HepG2 (cell line): ENCODE results near the gene ARHGAP33. TPM values are rescaled to one million over a fixed set of nuclear protein-coding genes. Genes with fewer than 3 reads are reported as not detected.

Experiments
- CCAR2 ChIP-seq: fragments of 200-400 bp; formaldehyde crosslinking; optimal IDR thresholded peaks from 2 replicates; pipeline ENCODE3; 2018; ENCODE audit warnings: low read depth, mild to moderate bottlenecking, low read length, moderate library complexity
- KDM5A ChIP-seq: fragments of 200-600 bp; sonication (generic); IDR thresholded peaks from 2 replicates; pipeline ENCODE4 v1.7.0; 2018; ENCODE audit warnings: antibody characterized with exemption, mild to moderate bottlenecking, low read length, borderline replicate concordance
- RBAK ChIP-seq: sonication (generic); formaldehyde crosslinking; IDR thresholded peaks from 2 replicates; pipeline ENCODE4 v1.5.1; 2020; ENCODE audit warnings: mild to moderate bottlenecking, missing genetic modification reagents
- SP1 ChIP-seq, 2 experiments: fragments of 450-650 bp in 1 of 2; sonication (generic) in 1 of 2; formaldehyde crosslinking in 1 of 2; IDR thresholded peaks; 2 replicates each; pipeline versions ENCODE4 v1.4.0 to v1.6.1; 2016 to 2020; ENCODE audit warnings: missing genetic modification reagents in 1 of 2
- ZFP36L2 ChIP-seq: sonication (generic); formaldehyde crosslinking; IDR thresholded peaks from 2 replicates; pipeline ENCODE4 v1.4.0; 2020; ENCODE audit warnings: missing genetic modification reagents
- ZNF143 ChIP-seq: sonication (generic); formaldehyde crosslinking; IDR thresholded peaks from 2 replicates; pipeline ENCODE4 v1.4.0; 2020; ENCODE audit warnings: missing genetic modification reagents
- ZNF670 ChIP-seq: sonication (generic); formaldehyde crosslinking; IDR thresholded peaks from 2 replicates; pipeline ENCODE4 v1.8.0; 2022; ENCODE audit warnings: mild to moderate bottlenecking, missing genetic modification reagents, borderline replicate concordance
- ZNF672 ChIP-seq: sonication (generic); formaldehyde crosslinking; IDR thresholded peaks from 2 replicates; pipeline ENCODE4 v1.8.1; 2022; ENCODE audit warnings: missing genetic modification reagents
- ZNF75D ChIP-seq: sonication (generic); formaldehyde crosslinking; IDR thresholded peaks from 2 replicates; pipeline ENCODE4 v1.8.1; 2023; ENCODE audit warnings: missing genetic modification reagents, mild to moderate bottlenecking, borderline replicate concordance
- polyA plus RNA-seq, 8 experiments: library from polyadenylated mRNA; depleted of rRNA in 3 of 8; stranded (reverse) in 7 of 8; unstranded in 1 of 8; fragments of >200 nt; fragmentation: Illumina TruSeq in 4 of 8; extraction: Trizol in 4 of 8; gene quantifications; 2 replicates each; pipeline versions ENCODE4 v1.2.1 to v1.2.3, GENCODE V29; 2011 to 2016; ENCODE audit warnings: low read depth in 4 of 8, missing spikeins in 1 of 8, mixed read lengths in 1 of 8; ENCODE audit not compliant: insufficient read depth in 1 of 8
- total RNA-seq, 5 experiments: library from RNA; depleted of rRNA; stranded (reverse); fragments of >200 nt; fragmentation: Illumina TruSeq; extraction: Trizol; gene quantifications; 2 replicates each; pipeline ENCODE4 v1.2.3, GENCODE V29; 2016; ENCODE audit warnings: low read depth in 1 of 5
- TF ChIP-seq, protein P1 (sequence below): sonication (generic); formaldehyde crosslinking; IDR thresholded peaks from 2 replicates; pipeline ENCODE4 v1.8.0; 2022; ENCODE audit warnings: mild to moderate bottlenecking, missing genetic modification reagents, moderate library complexity
- TF ChIP-seq, protein P2 (sequence below): sonication (generic); formaldehyde crosslinking; IDR thresholded peaks from 2 replicates; pipeline ENCODE4 v1.4.0; 2020; ENCODE audit warnings: mild to moderate bottlenecking, missing genetic modification reagents
- TF ChIP-seq, protein P3 (sequence below): sonication (generic); formaldehyde crosslinking; IDR thresholded peaks from one replicate; pipeline ENCODE4 v1.5.1; 2020; ENCODE audit warnings: mild to moderate bottlenecking, missing genetic modification reagents; ENCODE audit errors: not compliant biosample characterization
- TF ChIP-seq, protein P4 (sequence below): sonication (generic); formaldehyde crosslinking; IDR thresholded peaks from 2 replicates; pipeline ENCODE4 v1.4.0; 2020; ENCODE audit warnings: missing genetic modification reagents
- TF ChIP-seq, protein P5 (sequence below): sonication (generic); formaldehyde crosslinking; IDR thresholded peaks from 2 replicates; pipeline ENCODE4 v1.8.1; 2022; ENCODE audit warnings: mild to moderate bottlenecking, missing genetic modification reagents

The ARHGAP33 gene
- total and polyA plus RNA-seq, 2 of the 13 experiments (the other 11 are each of a cell fraction or from before 2014, with no cell fraction given): 1.3 to 2.7 TPM

DNA sequence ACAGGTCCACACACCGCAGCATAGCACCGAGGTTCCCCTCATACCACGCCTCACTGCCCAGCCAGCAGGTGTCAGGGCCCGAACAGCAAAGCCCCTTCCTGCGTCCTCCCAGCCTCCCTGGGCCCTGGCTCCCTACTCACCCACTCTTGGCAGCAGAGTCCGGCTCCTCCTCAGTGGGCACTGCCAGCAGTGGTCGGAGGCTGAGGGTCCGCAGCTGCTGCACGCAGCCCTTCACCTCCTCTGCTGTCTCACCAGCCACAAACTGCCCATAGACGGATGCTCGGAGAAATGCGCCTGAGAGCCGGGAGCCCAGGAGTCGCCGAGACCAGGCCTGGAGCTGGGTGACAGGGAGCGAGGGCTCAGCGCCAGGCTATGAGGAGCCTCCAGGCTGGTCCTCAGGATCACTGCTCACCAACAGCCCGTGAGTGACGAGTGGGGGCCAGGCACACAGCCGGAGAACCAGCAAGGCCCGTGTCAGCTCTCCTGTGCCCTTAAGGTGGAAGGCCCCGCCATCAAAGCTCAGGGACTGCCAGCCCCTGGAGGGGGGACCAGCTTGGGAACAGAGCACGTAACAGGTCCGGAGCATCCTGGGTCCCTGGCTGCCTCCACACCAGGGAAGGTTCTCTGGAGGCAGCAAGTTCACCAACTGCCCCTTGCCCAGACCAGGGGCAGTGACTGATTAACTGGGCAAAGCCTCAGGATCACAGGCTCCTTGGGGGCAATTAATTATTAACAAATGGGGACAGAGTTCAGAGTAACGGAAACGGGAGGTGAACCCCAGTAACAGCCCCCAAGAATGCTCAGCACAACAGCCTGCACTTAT lies 37.1 kb downstream of the ARHGAP33 start, which contains the start of gene PRODH2 (continued):
- TF ChIP-seq RBAK (0 out of 2 replicates have a peak, but pooled peaks have one; percentile 10), ZFP36L2 (no peak; the same call in 1 of the 2 replicates), ZNF672 (no peak), ZNF670 (0 out of 2 replicates have a peak, but pooled peaks have one; percentile 40), ZNF143 (peak; percentile 5; the same call in 1 of the 2 replicates), KDM5A (no peak), CCAR2 (no peak), SP1 (IDR thresholded peaks at IDR 0.05) (no peak), SP1 (CRISPR knock-in tag; IDR thresholded peaks at IDR 0.05) (no peak), ZNF75D (no peak)
- TF ChIP-seq, protein P1, sequence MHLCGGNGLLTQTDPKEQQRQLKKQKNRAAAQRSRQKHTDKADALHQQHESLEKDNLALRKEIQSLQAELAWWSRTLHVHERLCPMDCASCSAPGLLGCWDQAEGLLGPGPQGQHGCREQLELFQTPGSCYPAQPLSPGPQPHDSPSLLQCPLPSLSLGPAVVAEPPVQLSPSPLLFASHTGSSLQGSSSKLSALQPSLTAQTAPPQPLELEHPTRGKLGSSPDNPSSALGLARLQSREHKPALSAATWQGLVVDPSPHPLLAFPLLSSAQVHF (CRISPR knock-in tag): no peak
- TF ChIP-seq, protein P2, sequence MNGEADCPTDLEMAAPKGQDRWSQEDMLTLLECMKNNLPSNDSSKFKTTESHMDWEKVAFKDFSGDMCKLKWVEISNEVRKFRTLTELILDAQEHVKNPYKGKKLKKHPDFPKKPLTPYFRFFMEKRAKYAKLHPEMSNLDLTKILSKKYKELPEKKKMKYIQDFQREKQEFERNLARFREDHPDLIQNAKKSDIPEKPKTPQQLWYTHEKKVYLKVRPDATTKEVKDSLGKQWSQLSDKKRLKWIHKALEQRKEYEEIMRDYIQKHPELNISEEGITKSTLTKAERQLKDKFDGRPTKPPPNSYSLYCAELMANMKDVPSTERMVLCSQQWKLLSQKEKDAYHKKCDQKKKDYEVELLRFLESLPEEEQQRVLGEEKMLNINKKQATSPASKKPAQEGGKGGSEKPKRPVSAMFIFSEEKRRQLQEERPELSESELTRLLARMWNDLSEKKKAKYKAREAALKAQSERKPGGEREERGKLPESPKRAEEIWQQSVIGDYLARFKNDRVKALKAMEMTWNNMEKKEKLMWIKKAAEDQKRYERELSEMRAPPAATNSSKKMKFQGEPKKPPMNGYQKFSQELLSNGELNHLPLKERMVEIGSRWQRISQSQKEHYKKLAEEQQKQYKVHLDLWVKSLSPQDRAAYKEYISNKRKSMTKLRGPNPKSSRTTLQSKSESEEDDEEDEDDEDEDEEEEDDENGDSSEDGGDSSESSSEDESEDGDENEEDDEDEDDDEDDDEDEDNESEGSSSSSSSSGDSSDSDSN (CRISPR knock-in tag): peak; percentile 77
- TF ChIP-seq, protein P3, sequence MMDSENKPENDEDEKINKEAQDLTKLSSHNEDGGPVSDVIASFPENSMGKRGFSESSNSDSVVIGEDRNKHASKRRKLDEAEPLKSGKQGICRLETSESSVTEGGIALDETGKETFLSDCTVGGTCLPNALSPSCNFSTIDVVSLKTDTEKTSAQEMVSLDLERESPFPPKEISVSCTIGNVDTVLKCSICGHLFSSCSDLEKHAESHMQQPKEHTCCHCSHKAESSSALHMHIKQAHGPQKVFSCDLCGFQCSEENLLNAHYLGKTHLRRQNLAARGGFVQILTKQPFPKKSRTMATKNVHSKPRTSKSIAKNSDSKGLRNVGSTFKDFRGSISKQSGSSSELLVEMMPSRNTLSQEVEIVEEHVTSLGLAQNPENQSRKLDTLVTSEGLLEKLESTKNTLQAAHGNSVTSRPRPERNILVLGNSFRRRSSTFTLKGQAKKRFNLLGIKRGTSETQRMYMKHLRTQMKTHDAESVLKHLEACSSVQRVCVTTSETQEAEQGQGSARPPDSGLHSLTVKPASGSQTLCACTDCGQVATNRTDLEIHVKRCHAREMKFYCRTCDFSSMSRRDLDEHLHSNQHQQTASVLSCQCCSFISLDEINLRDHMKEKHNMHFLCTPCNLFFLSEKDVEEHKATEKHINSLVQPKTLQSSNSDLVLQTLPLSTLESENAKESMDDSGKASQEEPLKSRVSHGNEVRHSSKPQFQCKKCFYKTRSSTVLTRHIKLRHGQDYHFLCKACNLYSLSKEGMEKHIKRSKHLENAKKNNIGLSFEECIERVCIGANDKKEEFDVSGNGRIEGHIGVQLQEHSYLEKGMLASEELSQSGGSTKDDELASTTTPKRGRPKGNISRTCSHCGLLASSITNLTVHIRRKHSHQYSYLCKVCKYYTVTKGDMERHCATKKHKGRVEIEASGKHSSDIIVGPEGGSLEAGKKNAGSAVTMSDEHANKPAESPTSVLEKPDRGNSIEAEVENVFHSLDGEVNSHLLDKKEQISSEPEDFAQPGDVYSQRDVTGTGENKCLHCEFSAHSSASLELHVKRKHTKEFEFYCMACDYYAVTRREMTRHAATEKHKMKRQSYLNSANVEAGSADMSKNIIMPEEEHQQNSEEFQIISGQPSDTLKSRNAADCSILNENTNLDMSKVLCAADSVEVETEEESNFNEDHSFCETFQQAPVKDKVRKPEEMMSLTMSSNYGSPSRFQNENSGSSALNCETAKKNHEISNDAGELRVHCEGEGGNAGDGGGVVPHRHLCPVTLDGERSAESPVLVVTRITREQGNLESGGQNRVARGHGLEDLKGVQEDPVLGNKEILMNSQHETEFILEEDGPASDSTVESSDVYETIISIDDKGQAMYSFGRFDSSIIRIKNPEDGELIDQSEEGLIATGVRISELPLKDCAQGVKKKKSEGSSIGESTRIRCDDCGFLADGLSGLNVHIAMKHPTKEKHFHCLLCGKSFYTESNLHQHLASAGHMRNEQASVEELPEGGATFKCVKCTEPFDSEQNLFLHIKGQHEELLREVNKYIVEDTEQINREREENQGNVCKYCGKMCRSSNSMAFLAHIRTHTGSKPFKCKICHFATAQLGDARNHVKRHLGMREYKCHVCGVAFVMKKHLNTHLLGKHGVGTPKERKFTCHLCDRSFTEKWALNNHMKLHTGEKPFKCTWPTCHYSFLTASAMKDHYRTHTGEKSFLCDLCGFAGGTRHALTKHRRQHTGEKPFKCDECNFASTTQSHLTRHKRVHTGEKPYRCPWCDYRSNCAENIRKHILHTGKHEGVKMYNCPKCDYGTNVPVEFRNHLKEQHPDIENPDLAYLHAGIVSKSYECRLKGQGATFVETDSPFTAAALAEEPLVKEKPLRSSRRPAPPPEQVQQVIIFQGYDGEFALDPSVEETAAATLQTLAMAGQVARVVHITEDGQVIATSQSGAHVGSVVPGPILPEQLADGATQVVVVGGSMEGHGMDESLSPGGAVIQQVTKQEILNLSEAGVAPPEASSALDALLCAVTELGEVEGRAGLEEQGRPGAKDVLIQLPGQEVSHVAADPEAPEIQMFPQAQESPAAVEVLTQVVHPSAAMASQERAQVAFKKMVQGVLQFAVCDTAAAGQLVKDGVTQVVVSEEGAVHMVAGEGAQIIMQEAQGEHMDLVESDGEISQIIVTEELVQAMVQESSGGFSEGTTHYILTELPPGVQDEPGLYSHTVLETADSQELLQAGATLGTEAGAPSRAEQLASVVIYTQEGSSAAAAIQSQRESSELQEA (CRISPR knock-in tag): peak; percentile 20
- TF ChIP-seq, protein P4, sequence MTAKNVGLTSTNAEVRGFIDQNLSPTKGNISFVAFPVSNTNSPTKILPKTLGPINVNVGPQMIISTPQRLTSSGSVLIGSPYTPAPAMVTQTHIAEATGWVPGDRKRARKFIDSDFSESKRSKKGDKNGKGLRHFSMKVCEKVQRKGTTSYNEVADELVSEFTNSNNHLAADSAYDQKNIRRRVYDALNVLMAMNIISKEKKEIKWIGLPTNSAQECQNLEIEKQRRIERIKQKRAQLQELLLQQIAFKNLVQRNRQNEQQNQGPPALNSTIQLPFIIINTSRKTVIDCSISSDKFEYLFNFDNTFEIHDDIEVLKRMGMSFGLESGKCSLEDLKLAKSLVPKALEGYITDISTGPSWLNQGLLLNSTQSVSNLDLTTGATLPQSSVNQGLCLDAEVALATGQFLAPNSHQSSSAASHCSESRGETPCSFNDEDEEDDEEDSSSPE (CRISPR knock-in tag): no peak; the same call in 1 of the 2 replicates
- TF ChIP-seq, protein P5, sequence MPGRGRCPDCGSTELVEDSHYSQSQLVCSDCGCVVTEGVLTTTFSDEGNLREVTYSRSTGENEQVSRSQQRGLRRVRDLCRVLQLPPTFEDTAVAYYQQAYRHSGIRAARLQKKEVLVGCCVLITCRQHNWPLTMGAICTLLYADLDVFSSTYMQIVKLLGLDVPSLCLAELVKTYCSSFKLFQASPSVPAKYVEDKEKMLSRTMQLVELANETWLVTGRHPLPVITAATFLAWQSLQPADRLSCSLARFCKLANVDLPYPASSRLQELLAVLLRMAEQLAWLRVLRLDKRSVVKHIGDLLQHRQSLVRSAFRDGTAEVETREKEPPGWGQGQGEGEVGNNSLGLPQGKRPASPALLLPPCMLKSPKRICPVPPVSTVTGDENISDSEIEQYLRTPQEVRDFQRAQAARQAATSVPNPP: no peak
